Peyer's patch (tissue), 4 donors: Measurements from ENCODE around the gene CERK.
A peak's percentile ranks its signal among the peaks of the same experiment; 100 is the strongest.

Source experiments
- POLR2A ChIP-seq, 2 donors: fragments of 450-650 bp; IDR thresholded peaks; one replicate each; pipeline ENCODE4 v1.5.1; 2017; ENCODE audit warnings: antibody characterized with exemption in 2 of 2, mild to moderate bottlenecking in 2 of 2, moderate library complexity in 2 of 2
- TF ChIP-seq, protein P1 (sequence below), 6 experiments: fragments of 450-650 bp in 4 of 6; fragments of 200-600 bp in 2 of 6; sonication (generic) in 1 of 6; IDR thresholded peaks; one replicate each; pipeline ENCODE4 v1.5.1; 2017 to 2019; ENCODE audit warnings: antibody characterized with exemption in 6 of 6, mild to moderate bottlenecking in 3 of 6, moderate library complexity in 1 of 6

DNA sequence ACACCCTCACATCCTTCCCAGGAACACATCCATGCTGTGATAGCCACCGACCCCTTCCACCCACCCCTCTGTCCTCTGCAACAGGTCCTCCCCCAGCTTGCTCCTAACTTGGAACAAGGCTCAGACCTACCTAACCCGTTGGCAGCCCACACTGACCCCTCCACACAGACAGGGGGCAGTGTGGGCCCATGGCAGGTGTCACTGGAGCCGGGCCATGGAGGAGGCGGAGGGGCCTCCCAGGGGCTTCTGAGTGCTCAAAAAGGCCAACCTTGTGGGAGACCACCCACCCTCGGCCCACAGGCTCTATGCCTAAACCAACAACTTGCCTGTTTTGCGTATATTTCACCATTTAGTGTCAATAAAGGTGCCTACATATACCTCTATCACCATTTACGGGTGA lies 57.0 kb downstream of the CERK start:
- TF ChIP-seq, protein P1, sequence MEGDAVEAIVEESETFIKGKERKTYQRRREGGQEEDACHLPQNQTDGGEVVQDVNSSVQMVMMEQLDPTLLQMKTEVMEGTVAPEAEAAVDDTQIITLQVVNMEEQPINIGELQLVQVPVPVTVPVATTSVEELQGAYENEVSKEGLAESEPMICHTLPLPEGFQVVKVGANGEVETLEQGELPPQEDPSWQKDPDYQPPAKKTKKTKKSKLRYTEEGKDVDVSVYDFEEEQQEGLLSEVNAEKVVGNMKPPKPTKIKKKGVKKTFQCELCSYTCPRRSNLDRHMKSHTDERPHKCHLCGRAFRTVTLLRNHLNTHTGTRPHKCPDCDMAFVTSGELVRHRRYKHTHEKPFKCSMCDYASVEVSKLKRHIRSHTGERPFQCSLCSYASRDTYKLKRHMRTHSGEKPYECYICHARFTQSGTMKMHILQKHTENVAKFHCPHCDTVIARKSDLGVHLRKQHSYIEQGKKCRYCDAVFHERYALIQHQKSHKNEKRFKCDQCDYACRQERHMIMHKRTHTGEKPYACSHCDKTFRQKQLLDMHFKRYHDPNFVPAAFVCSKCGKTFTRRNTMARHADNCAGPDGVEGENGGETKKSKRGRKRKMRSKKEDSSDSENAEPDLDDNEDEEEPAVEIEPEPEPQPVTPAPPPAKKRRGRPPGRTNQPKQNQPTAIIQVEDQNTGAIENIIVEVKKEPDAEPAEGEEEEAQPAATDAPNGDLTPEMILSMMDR (IDR thresholded peaks at IDR 0.05), result peak in 5 of 6 experiments; percentile 11 to 48 (median 43)
- TF ChIP-seq POLR2A (IDR thresholded peaks at IDR 0.05), result no peak
